Thyroid gland (tissue), 4 donors: ENCODE measurements around the gene FAM120AOS. TPM values are rescaled to one million over a fixed set of nuclear protein-coding genes. Genes with fewer than 3 reads are reported as not detected.

Source experiments
- DNase-seq, 2 donors: peaks; one replicate each; pipeline ENCODE4 v3.0.0-alpha.2; 2019
- H3K27ac ChIP-seq, 3 donors: fragments of 200-600 bp; sonication (generic); 1 replicate in 2 of 3; 2 replicates in 1 of 3; pipeline ENCODE4 v1.5.1; 2016 to 2019; ENCODE audit warnings: mild to moderate bottlenecking in 1 of 3, moderate library complexity in 1 of 3
- H3K27me3 ChIP-seq: fragments of 200-600 bp; sonication (generic); one replicate; pipeline ENCODE4 v1.5.1; 2019
- H3K36me3 ChIP-seq, 2 donors: fragments of 200-600 bp; sonication (generic); one replicate each; pipeline ENCODE4 v1.5.1; 2016 to 2019
- H3K4me1 ChIP-seq, 2 donors: fragments of 200-600 bp; sonication (generic); one replicate each; pipeline ENCODE4 v1.5.1; 2017 to 2019
- H3K4me3 ChIP-seq, 3 donors: fragments of 200-600 bp; sonication (generic); replicated peaks in 1 of 3; 1 replicate in 2 of 3; 2 replicates in 1 of 3; pipeline ENCODE4 v1.5.1; 2016; ENCODE audit warnings: mild to moderate bottlenecking in 1 of 3
- H3K9me3 ChIP-seq: fragments of 200-600 bp; sonication (generic); one replicate; pipeline ENCODE4 v1.5.1; 2017
- CTCF ChIP-seq, 6 experiments: fragments of 200-600 bp in 3 of 6; fragments of 450-650 bp in 3 of 6; sonication (generic) in 3 of 6; IDR thresholded peaks; one replicate each; pipeline ENCODE4 v1.5.1; 2016 to 2019; ENCODE audit warnings: antibody characterized with exemption in 6 of 6, mild to moderate bottlenecking in 2 of 6, inconsistent platforms in 1 of 6, moderate library complexity in 1 of 6
- POLR2A ChIP-seq, 2 donors: fragments of 450-650 bp; IDR thresholded peaks; one replicate each; pipeline ENCODE4 v1.6.1; 2017; ENCODE audit warnings: antibody characterized with exemption in 2 of 2, mild to moderate bottlenecking in 2 of 2, moderate library complexity in 1 of 2
- WGBS, 2 donors: methylation state at CpG; one replicate each; pipeline ENCODE4 v1.1.5; 2017; 5-methylcytosine and 5-hydroxymethylcytosine counted together
- intact Hi-C: fragments of 100-400 bp; cut with DNase I; formaldehyde crosslinking; loops from one replicate; pipeline ENCODE4 v1.15.1; 2023
- total RNA-seq, 4 donors: library from RNA; depleted of rRNA; stranded (reverse); fragments of >200 nt; gene quantifications; one replicate each; pipeline ENCODE4 v1.2.3, GENCODE V29; 2016

FAM120AOS gene
- 10 to 100 TPM; 68.5 to 92.7 (median 80.8) TPM for total RNA-seq

GRCh38 chr9:93453047-93453914 lies at the start of gene FAM120AOS:
Gene FAM120AOS, minus strand, starts transcription at chr9:93453581. Its CDS starts 872 bp downstream, at chr9:93452709.
- peak within 1 kb of the TSS; percentile 83 to 94 (median 93) for H3K27ac ChIP-seq
- intact Hi-C loops: loop anchor here (5.0 to 10.0 kb wide), 2 partner anchors 124 to 318 kb away; partner anchors contain the start of genes NINJ1 and PHF2
- 1 to 2% methylated on average over 32 to 34 of the region's 34 CpGs for WGBS, 2 donors
- H3K9me3 ChIP-seq: no peaks in the 10 kb centered on the region
- peaks cover 32 to 34% of the 10 kb centered on the region in 2 donors for H3K4me1 ChIP-seq
- TF ChIP-seq POLR2A (IDR thresholded peaks at IDR 0.05): peak in 1 of 2 donors; percentile 89
- TF ChIP-seq CTCF (IDR thresholded peaks at IDR 0.05): no peak
- DNase-seq: peak; percentile 95
- no peaks in the 10 kb centered on the region for H3K27me3 ChIP-seq
- H3K4me3 ChIP-seq: peak within 1 kb of the TSS; percentile 46 to 65 (median 56)
- H3K36me3 ChIP-seq: peaks cover 3 to 4% of the 10 kb centered on the region in 2 donors

- H3K27me3 ChIP-seq: no peaks in the 10 kb centered on the region
- peak overlapping the region in 1 of 3 donors; percentile 1 for H3K4me3 ChIP-seq
- peaks cover 9 to 14% of the 10 kb centered on the region in 2 donors for H3K36me3 ChIP-seq
- peaks cover 13 to 18% of the 10 kb centered on the region in 2 donors for H3K4me1 ChIP-seq
- H3K9me3 ChIP-seq: no peaks in the 10 kb centered on the region
- TF ChIP-seq POLR2A (IDR thresholded peaks at IDR 0.05) (no peak), CTCF (IDR thresholded peaks at IDR 0.05) (no peak)
- intact Hi-C loops: no loop called here
- H3K27ac ChIP-seq: peak overlapping the region; percentile 31 to 72 (median 42)
- WGBS, 2 donors: 47 to 64% methylated on average over 4 of the region's 4 CpGs
- no peak for DNase-seq
Measured at GRCh38 chr9:93501406-93501805, 48.0 kb upstream of the FAM120AOS start.

GRCh38 chr9:93500571-93501298 lies 47.4 kb upstream of the FAM120AOS start:
- Histone ChIP-seq H3K9me3 (no peaks in the 10 kb centered on the region), H3K4me3 (peak overlapping the region in 1 of 3 donors; percentile 1), H3K36me3 (peaks cover 9 to 14% of the 10 kb centered on the region in 2 donors), H3K27me3 (no peaks in the 10 kb centered on the region), H3K4me1 (peaks cover 9 to 13% of the 10 kb centered on the region in 2 donors), H3K27ac (peak overlapping the region; percentile 31 to 72 (median 42))
- intact Hi-C loops: no loop called here
- no peak for DNase-seq
- no peak for TF ChIP-seq POLR2A (IDR thresholded peaks at IDR 0.05)
- TF ChIP-seq CTCF (IDR thresholded peaks at IDR 0.05): no peak
- WGBS, 2 donors: 86% methylated on average over 4 of the region's 4 CpGs

GRCh38 chr9:93496285-93496684 lies 42.9 kb upstream of the FAM120AOS start:
- DNase-seq: no peak
- WGBS, 2 donors: 67 to 90% methylated on average over 3 of the region's 3 CpGs
- TF ChIP-seq CTCF (IDR thresholded peaks at IDR 0.05) (no peak), POLR2A (IDR thresholded peaks at IDR 0.05) (no peak)
- Histone ChIP-seq H3K27ac (no peak overlapping the region), H3K4me3 (no peak overlapping the region), H3K9me3 (no peaks in the 10 kb centered on the region), H3K27me3 (no peaks in the 10 kb centered on the region), H3K36me3 (peaks cover 15 to 22% of the 10 kb centered on the region in 2 donors), H3K4me1 (peaks cover 6 to 8% of the 10 kb centered on the region in 2 donors)
- intact Hi-C loops: no loop called here
